ENCODE measurements around the gene UGT1A8.
"Not testable (repeated sequence)": the region's sequence is repeated elsewhere in the genome, so short reads cannot be mapped to it uniquely, and the experiment has no call there.

Gene UGT1A8

DNA sequence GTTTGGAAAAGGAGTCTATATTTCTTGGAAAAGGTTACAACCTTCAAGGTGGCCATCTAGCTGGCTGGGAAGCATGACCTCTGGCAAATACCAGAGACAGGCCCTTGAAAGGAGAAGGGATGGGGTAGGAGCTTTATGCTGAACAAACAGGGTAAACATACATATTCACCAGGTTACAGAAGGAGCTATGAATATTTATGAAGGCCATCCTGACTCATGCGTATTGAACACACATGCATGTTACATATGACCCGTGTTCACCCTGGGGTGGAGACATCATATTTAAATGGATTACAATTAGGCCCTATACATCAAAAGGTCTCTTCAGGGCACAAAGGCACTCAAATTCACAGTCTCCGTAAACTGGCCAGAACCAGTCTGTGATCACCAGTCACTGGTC, 38.5 kb downstream of the UGT1A8 start:
- not testable (repeated sequence) for H3K9me3 Mint-ChIP-seq; H3K27ac Mint-ChIP-seq; ATAC-seq (ENCODE audit: low read depth); H3K4me3 Mint-ChIP-seq; H3K36me3 Mint-ChIP-seq; H3K27me3 Mint-ChIP-seq; DNase-seq (ENCODE audit: low spot score in 2 of 2); H3K4me1 Mint-ChIP-seq

DNA sequence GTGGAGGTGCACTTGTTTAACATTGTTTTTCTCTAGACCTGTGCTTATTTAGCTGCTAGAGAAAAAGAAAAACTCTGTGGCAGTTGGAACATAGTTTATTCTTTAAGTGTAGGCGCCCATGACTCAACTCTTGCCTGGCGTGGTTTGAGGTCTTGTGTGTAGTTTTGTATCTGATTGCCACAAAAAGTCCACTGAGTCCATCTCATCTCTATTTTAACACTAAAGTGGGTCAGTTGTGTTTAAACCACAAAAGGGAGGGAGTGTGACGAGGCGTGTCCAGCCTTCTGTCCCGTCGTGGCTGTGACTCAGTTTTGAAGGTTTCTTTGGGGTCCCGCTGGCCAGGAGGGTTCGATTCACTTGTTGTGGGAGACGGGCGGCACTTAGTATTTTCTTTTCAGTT, 39.0 kb downstream of the UGT1A8 start:
- ATAC-seq (ENCODE audit: low read depth), result no peak
- DNase-seq (ENCODE audit: low spot score in 2 of 2), result no peak
- Mint-ChIP-seq H3K4me3 (no peak overlapping the region), H3K9me3 (no peaks in the 10 kb centered on the region), H3K4me1 (no peaks in the 10 kb centered on the region), H3K36me3 (no peaks in the 10 kb centered on the region), H3K27ac (no peak overlapping the region), H3K27me3 (peaks cover 7% of the 10 kb centered on the region)

DNA sequence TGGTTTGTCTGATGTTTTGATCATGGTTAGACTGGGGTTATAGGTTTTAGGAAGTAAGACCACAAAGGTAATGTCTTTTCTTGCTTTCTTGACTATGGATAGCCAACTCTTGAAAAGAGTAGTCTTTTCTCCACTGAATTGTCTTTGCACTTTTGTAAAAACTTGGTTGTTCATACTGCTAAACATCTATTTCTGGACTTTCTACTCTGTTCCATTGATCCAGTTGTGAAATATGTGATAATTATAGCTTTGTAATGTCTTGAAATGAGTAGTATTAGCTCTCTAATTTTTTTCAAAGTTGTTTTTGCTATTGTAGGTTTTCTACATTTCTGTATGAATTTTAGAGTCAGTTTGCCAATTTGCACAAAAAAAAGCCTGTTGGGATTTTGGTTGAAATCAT, 41.2 kb downstream of the UGT1A8 start:
- Mint-ChIP-seq H3K27ac (no peak overlapping the region), H3K27me3 (peaks cover 9% of the 10 kb centered on the region), H3K36me3 (no peaks in the 10 kb centered on the region), H3K4me3 (no peak overlapping the region), H3K4me1 (no peaks in the 10 kb centered on the region), H3K9me3 (no peaks in the 10 kb centered on the region)
- DNase-seq (ENCODE audit: low spot score in 2 of 2) (no peak), ATAC-seq (ENCODE audit: low read depth) (no peak)

DNA sequence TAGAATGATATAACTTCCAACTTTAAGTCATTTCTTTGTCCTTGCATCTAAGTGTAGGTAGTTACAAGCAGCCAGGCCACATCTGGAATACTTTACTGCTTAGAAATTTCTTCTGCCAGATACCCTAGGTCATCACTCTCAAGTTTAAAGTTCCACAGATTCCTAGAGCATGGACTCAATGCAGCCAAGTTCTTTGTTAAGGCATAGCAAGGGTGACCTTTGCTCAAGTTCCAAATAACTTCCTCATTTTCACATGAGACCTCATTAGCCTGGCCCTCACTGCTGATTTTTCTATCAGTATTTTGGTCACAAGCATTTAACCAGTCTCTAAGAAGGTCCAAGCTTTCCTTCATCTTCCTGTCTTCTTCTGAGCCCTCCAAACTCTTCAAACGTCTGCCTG, 46.5 kb downstream of the UGT1A8 start:
- H3K4me1 Mint-ChIP-seq, result no peaks in the 10 kb centered on the region
- H3K9me3 Mint-ChIP-seq, result peaks cover 2% of the 10 kb centered on the region
- H3K36me3 Mint-ChIP-seq, result peaks cover 2% of the 10 kb centered on the region
- no peak overlapping the region for H3K4me3 Mint-ChIP-seq
- DNase-seq (ENCODE audit: low spot score in 2 of 2) (no peak), ATAC-seq (ENCODE audit: low read depth) (no peak)
- peaks cover 9% of the 10 kb centered on the region for H3K27me3 Mint-ChIP-seq
- no peak overlapping the region for H3K27ac Mint-ChIP-seq

DNA sequence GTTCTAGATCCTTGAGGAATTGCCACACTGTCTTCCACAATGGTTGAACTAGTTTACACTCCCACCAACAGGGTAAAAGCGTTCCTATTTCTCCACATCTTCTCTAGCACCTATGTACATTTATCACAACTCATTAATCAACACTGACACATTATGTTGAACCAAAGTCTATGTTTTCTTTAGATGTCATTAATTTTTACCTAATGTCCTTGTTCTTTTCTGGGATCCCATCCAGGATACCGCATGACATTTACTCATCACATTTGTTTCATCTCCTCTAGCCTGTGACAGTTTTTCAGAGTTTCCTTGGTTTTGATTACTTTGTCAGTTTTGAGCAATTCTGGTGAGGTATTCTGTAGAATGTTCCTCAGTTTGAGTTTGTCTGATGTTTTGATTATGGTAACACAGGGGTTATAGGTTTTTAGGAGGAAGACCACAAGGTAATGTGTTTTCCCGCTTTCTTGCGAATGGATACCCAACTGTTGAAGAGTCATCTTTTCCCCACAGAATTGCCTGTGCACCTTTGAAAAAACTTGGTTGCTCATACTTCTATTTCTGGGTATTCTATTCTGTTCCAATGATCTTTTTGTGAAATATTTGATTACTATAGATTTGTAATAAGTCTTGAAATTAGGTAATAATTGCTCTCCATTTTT, 51.3 kb downstream of the UGT1A8 start:
- no peak overlapping the region for H3K27ac Mint-ChIP-seq
- DNase-seq (ENCODE audit: low spot score in 2 of 2), result no peak
- H3K27me3 Mint-ChIP-seq, result peaks cover 12% of the 10 kb centered on the region
- peaks cover 2% of the 10 kb centered on the region for H3K9me3 Mint-ChIP-seq
- no peaks in the 10 kb centered on the region for H3K4me1 Mint-ChIP-seq
- H3K36me3 Mint-ChIP-seq, result peaks cover 2% of the 10 kb centered on the region
- no peak overlapping the region for H3K4me3 Mint-ChIP-seq
- ATAC-seq (ENCODE audit: low read depth), result no peak

DNA sequence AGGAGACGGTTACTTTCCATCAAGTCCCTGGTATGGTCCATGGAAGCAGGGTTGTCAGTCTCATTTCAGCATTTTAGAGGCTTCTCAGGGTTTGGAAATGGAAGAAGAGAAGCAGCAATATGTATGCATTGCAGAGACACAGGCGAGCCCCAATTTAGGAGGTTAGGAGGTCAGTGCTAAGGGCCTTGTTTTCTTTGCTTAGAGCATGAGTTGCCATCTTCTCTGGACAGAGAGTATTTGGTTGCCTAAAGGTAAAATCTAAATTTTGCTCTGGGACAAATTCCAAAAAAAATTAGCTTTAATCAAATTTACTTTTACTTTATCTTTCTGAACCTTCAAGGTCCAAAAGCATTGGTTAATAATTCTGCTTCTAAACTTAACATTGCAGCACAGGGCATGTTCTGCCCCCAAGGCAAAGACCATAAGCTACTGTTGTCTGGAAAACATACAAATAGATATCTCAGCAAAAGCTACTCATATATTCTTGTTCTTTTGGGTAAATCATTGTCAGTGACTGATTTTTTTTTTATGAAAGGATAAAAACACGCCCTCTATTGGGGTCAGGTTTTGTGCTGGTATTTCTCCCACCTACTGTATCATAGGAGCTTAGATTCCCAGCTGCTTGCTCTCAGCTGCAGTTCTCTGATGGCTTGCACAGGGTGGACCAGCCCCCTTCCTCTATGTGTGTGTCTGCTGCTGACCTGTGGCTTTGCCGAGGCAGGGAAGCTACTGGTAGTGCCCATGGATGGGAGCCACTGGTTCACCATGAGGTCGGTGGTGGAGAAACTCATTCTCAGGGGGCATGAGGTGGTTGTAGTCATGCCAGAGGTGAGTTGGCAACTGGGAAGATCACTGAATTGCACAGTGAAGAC, 54.1 kb downstream of the UGT1A8 start, which contains the start of gene UGT1A9:
TSS of gene UGT1A9 (plus strand) at position 609 of the 872 bp plus-strand sequence. CDS start at position 646, 37 bp downstream.
- H3K9me3 Mint-ChIP-seq, result peaks cover 2% of the 10 kb centered on the region
- H3K4me1 Mint-ChIP-seq, result no peaks in the 10 kb centered on the region
- H3K27me3 Mint-ChIP-seq, result peaks cover 12% of the 10 kb centered on the region
- peaks cover 2% of the 10 kb centered on the region for H3K36me3 Mint-ChIP-seq
- ATAC-seq (ENCODE audit: low read depth), result no peak
- DNase-seq (ENCODE audit: low spot score in 2 of 2), result no peak
- H3K4me3 Mint-ChIP-seq, result no peak within 1 kb of the TSS
- H3K27ac Mint-ChIP-seq, result no peak within 1 kb of the TSS

DNA sequence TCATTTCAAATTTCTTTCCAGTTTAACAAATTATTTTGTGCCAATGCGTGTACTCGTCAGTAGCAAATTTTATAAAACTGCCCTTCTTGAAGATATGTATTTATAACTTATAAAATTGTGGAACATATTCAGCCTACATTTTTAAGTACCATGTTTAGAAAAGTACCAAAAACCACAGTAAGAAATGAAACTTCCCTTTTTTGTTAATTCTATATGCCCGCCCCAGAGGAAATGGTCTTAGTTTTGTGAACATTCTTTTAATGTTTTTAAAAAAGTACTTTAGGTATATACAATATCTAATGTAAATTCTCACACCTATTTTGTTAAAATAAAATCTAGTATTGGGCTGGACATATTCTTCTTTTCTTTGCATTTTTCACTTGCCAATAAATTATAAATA, 55.5 kb downstream of the UGT1A8 start:
- Mint-ChIP-seq H3K4me1 (no peaks in the 10 kb centered on the region), H3K27ac (no peak overlapping the region), H3K4me3 (no peak overlapping the region), H3K27me3 (peaks cover 12% of the 10 kb centered on the region), H3K36me3 (peaks cover 2% of the 10 kb centered on the region), H3K9me3 (peaks cover 2% of the 10 kb centered on the region)
- DNase-seq (ENCODE audit: low spot score in 2 of 2) (no peak), ATAC-seq (ENCODE audit: low read depth) (no peak)

DNA sequence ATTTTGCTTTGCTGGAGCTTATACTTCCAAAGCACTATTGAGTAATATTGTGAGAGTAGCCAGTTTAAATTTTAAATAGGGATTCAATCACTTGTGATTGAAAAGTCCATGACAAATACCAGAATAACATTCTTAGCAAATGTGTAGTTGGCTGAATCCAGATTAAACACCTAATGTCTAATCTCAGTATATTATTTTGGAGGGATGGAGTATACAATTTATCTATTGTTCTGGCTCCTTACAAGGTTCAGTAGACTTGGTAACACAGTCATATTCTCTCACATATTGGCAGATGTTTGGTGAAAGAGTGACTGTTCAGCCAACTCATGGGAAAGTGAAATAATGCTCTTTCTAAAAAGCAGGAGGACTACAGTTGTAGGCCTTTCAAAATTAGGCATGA, 56.5 kb downstream of the UGT1A8 start:
- no peaks in the 10 kb centered on the region for H3K4me1 Mint-ChIP-seq

DNA sequence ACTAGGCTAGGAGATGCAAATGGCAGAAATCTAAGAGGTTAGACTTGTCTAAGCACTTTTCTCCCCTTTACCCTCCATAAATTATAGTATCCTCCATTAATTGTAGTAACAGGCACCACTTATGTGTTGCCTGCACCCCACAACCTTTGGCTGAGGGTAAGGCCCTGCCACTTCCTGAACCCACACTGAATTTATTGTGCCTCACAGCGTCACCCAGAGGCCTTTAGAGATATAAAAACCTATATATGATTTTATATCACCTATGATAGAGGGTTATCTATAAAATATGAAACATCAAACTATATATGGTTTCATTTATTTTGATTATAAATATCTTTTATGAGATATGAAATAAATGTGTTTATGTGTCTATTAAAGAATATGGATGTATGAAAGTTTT, 56.9 kb downstream of the UGT1A8 start:
- no peaks in the 10 kb centered on the region for H3K9me3 Mint-ChIP-seq

More for the DNA sequence above, 56.5 kb downstream of the UGT1A8 start:
- peaks cover 14% of the 10 kb centered on the region for H3K27me3 Mint-ChIP-seq
- no peak overlapping the region for H3K4me3 Mint-ChIP-seq
- H3K36me3 Mint-ChIP-seq, result no peaks in the 10 kb centered on the region
- H3K9me3 Mint-ChIP-seq, result no peaks in the 10 kb centered on the region
- DNase-seq (ENCODE audit: low spot score in 2 of 2) (no peak), ATAC-seq (ENCODE audit: low read depth) (no peak)
- H3K27ac Mint-ChIP-seq, result no peak overlapping the region

DNA sequence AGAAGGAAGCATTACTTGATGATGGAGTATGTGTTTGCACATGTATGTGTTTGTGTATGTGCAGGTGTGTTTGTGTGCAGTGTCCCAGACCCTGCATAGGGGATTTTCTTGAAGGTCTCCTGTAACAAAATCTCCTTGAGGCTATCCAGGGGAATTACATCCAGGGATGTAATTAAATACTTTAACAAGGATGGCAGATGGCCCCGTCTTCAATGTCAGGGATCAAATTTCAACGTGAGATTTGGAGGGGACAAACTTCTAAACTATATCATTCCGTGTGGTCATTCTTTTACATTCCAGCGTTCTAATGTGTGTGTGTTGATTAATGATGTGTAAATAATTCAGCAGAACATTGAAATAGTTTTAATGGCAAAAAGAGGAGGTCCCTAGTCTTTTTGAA, 57.6 kb downstream of the UGT1A8 start:
- no peak overlapping the region for H3K4me3 Mint-ChIP-seq
- no peaks in the 10 kb centered on the region for H3K36me3 Mint-ChIP-seq
- H3K27me3 Mint-ChIP-seq, result peaks cover 14% of the 10 kb centered on the region

More for the DNA sequence above, 56.9 kb downstream of the UGT1A8 start:
- no peak overlapping the region for H3K4me3 Mint-ChIP-seq
- H3K36me3 Mint-ChIP-seq, result no peaks in the 10 kb centered on the region
- peaks cover 14% of the 10 kb centered on the region for H3K27me3 Mint-ChIP-seq
- ATAC-seq (ENCODE audit: low read depth) (no peak), DNase-seq (ENCODE audit: low spot score in 2 of 2) (no peak)
- H3K4me1 Mint-ChIP-seq, result no peaks in the 10 kb centered on the region
- H3K27ac Mint-ChIP-seq, result no peak overlapping the region

DNA sequence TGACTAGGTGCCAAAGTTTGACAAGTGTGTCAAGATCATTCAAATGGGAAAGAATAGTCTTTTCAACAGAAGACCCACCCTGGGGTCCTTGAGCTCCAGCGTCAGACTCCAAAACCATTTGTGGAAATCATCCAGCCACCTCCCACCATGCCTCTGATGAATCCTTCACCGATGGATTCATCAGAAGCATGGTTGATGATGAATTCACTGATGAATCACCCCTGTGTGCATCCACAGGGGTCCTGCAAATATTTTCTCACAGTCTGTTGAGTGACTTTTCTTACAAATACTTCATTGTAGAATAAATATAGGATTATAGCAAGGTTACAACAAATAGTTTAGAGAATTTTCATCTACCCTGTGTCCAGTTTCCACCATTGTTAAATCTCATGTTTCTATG, 58.6 kb downstream of the UGT1A8 start:
- H3K4me1 Mint-ChIP-seq, result no peaks in the 10 kb centered on the region
- no peak overlapping the region for H3K27ac Mint-ChIP-seq
- DNase-seq (ENCODE audit: low spot score in 2 of 2) (no peak), ATAC-seq (ENCODE audit: low read depth) (no peak)
- H3K36me3 Mint-ChIP-seq, result no peaks in the 10 kb centered on the region
- H3K27me3 Mint-ChIP-seq, result peaks cover 10% of the 10 kb centered on the region
- H3K4me3 Mint-ChIP-seq, result no peak overlapping the region
- H3K9me3 Mint-ChIP-seq, result no peaks in the 10 kb centered on the region

More for the DNA sequence above, 57.6 kb downstream of the UGT1A8 start:
- no peaks in the 10 kb centered on the region for H3K9me3 Mint-ChIP-seq
- no peak overlapping the region for H3K27ac Mint-ChIP-seq
- DNase-seq (ENCODE audit: low spot score in 2 of 2) (no peak), ATAC-seq (ENCODE audit: low read depth) (no peak)
- no peaks in the 10 kb centered on the region for H3K4me1 Mint-ChIP-seq

DNA sequence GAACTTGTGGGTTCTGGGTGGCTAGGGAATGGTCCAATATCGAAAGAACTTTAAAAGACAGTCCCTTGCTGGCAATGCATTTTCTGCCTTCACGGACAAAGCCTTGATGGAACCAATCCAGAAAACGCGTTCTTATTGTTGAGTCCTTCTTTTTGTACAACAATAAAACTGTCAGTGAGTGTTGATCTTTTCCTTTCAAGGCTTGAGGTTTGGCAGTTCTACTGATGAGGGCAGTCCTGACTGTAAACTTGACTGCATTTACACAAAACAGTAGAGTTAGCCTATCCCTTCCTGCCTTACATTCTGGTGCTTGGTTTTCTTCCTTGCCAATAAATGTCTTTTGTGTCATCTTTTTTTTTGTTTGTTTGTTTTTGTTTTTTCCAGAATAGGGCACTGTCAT, 61.8 kb downstream of the UGT1A8 start:
- H3K4me3 Mint-ChIP-seq, result no peak overlapping the region
- no peaks in the 10 kb centered on the region for H3K4me1 Mint-ChIP-seq
- H3K9me3 Mint-ChIP-seq, result no peaks in the 10 kb centered on the region
- ATAC-seq (ENCODE audit: low read depth) (no peak), DNase-seq (ENCODE audit: low spot score in 2 of 2) (no peak)
- H3K36me3 Mint-ChIP-seq, result no peaks in the 10 kb centered on the region
- H3K27ac Mint-ChIP-seq, result no peak overlapping the region
- peaks cover 7% of the 10 kb centered on the region for H3K27me3 Mint-ChIP-seq

DNA sequence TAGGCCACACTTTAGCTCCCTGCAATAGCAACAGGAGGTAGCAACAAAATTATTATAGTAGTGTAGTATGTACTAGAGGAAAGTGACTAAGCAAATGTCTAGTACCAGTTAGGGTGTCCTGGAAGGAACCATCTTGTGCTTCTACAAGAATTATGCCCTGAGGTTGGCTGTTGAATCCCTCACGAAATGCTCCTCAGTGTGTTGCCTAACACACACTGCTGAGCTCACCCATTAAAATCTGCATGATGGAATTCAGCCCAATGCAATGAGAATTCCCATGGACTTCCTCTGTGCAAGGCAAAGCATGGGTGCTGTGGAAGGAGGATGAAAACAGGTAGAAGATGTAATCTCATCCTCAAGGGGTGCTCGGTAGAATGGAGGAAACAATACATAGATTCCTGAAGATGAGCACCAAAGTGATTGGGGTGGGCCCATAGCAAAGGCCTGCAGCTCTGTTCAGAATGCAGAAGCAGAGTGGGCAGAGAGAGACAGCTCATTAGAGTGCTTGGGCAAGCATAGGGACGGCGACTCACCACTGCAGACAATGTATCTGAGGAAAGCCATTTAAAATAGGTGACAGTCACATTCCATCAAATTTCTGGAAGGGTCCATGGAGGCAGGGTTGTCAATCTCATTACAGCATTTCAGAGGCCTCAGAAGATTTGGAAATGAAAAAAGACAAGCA, 63.1 kb downstream of the UGT1A8 start:
- Mint-ChIP-seq H3K27ac (no peak overlapping the region), H3K27me3 (peaks cover 4% of the 10 kb centered on the region), H3K4me1 (no peaks in the 10 kb centered on the region), H3K36me3 (no peaks in the 10 kb centered on the region), H3K9me3 (no peaks in the 10 kb centered on the region), H3K4me3 (no peak overlapping the region)
- DNase-seq (ENCODE audit: low spot score in 2 of 2) (no peak), ATAC-seq (ENCODE audit: low read depth) (no peak)

DNA sequence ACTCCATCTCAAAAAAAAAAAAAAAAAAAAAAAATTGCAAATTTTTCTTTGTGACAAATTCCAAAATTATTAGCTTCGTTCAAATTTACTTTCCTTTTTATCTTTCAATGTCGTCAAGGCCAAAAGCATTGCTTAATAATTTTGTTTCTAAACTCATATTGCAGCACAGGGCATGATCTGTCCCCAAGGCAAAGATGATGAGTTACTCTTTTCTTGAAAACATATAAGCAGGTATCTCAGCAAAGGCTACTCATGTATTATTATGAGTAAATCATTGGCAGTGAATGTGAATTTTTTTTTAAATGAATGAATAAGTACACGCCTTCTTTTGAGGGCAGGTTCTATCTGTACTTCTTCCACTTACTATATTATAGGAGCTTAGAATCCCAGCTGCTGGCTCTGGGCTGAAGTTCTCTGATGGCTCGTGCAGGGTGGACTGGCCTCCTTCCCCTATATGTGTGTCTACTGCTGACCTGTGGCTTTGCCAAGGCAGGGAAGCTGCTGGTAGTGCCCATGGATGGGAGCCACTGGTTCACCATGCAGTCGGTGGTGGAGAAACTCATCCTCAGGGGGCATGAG, 64.2 kb downstream of the UGT1A8 start, which contains the start of gene UGT1A7:
TSS of gene UGT1A7 (plus strand) at position 381 of the 579 bp plus-strand sequence. CDS start at position 418, 37 bp downstream.
- Mint-ChIP-seq H3K27ac (no peak within 1 kb of the TSS), H3K27me3 (peaks cover 6% of the 10 kb centered on the region), H3K36me3 (no peaks in the 10 kb centered on the region), H3K4me3 (no peak within 1 kb of the TSS), H3K4me1 (no peaks in the 10 kb centered on the region), H3K9me3 (no peaks in the 10 kb centered on the region)
- DNase-seq (ENCODE audit: low spot score in 2 of 2), result no peak
- ATAC-seq (ENCODE audit: low read depth), result no peak

All from memory B cell (primary cell).